Colonic mucosa (tissue), 4 donors: Measurements from ENCODE around the gene MIAT. TPM values are rescaled to one million over a fixed set of nuclear protein-coding genes. Genes with fewer than 3 reads are reported as not detected.

ENCODE experiments used
- DNase-seq: peaks from one replicate; pipeline ENCODE4 v3.0.0-alpha.2; 2020
- H3K27ac ChIP-seq: fragments of 200-600 bp; one replicate; pipeline ENCODE4 v1.8.0; 2021
- H3K27me3 ChIP-seq: fragments of 200-600 bp; one replicate; pipeline ENCODE4 v1.8.0; 2021
- H3K36me3 ChIP-seq: fragments of 200-600 bp; one replicate; pipeline ENCODE4 v1.8.0; 2021
- H3K4me1 ChIP-seq: fragments of 200-600 bp; one replicate; pipeline ENCODE4 v1.8.0; 2021; ENCODE audit warnings: mild to moderate bottlenecking
- H3K4me3 ChIP-seq: fragments of 200-600 bp; one replicate; pipeline ENCODE4 v1.8.0; 2021
- H3K9ac ChIP-seq, 2 donors: one replicate each; pipeline ENCODE4 v1.7.0; 2013; ENCODE audit warnings: control low read depth in 2 of 2, low read depth in 2 of 2, low read length in 2 of 2
- H3K9me3 ChIP-seq: fragments of 200-600 bp; one replicate; pipeline ENCODE4 v1.8.0; 2021
- intact Hi-C: fragments of 100-400 bp; cut with DNase I; formaldehyde crosslinking; loops from one replicate; pipeline ENCODE4 v1.14.1; 2022
- total RNA-seq, 2 donors: library from RNA; stranded (reverse); fragmentation: NEBNext Ultra II Directional in 1 of 2; extraction: Animal tissue kit (Norgen Biotek cat#: 25700) in 1 of 2; gene quantifications; one replicate each; pipeline ENCODE4 v1.2.1, GENCODE V29; 2021
- TF ChIP-seq, protein P1 (sequence below): fragments of 200-600 bp; IDR thresholded peaks from one replicate; pipeline ENCODE4 v1.8.0; 2022; ENCODE audit warnings: antibody characterized with exemption, mild to moderate bottlenecking
- donor health status: healthy.
- donor health status: DM: no; HTN: no; CAD: no.
- donor health status: DM: no; HTN: no; CAD: no.

MIAT gene
- total RNA-seq, 2 donors from 2014 or later: 1.5 to 1.8 TPM

DNA sequence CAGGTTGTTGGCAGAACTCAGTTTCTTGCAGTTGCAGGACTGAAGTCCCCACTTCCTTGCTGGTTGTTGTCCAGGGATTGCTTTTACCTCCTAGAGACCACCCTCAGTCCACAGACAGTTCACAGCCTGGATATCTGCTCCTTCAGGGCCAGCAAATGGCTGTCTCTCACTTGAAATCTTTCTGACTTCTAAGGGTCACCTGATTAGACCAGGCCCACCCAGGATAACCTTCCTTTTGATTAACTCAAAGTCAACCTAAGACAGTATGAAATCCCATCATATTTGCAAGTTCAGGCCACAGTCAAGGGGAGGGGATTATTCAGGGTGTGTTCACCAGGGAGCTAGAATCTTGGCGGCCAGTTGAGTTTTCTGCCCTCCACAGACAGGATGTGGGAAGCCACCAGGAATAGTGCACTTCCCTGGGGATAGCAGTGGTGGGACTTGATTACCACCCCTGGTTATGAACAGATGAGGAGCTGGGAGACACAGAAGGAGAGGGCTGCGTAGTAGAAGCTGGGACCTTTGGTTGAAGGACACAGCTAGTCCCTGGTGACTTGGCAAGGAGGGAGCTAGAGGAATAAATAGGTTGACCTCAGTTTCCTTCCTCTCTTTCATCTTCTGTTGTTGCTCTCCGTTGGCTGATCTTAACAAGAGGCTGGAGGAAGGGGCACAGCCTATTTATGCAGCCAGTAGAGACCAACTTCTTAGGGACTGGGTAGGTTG is 33.4 kb downstream of the MIAT start:
- Histone ChIP-seq H3K4me1 (no peaks in the 10 kb centered on the region), H3K4me3 (no peak overlapping the region), H3K27ac (no peak overlapping the region), H3K9ac (no peak overlapping the region), H3K27me3 (no peaks in the 10 kb centered on the region), H3K36me3 (no peaks in the 10 kb centered on the region), H3K9me3 (no peaks in the 10 kb centered on the region)
- TF ChIP-seq, protein P1, sequence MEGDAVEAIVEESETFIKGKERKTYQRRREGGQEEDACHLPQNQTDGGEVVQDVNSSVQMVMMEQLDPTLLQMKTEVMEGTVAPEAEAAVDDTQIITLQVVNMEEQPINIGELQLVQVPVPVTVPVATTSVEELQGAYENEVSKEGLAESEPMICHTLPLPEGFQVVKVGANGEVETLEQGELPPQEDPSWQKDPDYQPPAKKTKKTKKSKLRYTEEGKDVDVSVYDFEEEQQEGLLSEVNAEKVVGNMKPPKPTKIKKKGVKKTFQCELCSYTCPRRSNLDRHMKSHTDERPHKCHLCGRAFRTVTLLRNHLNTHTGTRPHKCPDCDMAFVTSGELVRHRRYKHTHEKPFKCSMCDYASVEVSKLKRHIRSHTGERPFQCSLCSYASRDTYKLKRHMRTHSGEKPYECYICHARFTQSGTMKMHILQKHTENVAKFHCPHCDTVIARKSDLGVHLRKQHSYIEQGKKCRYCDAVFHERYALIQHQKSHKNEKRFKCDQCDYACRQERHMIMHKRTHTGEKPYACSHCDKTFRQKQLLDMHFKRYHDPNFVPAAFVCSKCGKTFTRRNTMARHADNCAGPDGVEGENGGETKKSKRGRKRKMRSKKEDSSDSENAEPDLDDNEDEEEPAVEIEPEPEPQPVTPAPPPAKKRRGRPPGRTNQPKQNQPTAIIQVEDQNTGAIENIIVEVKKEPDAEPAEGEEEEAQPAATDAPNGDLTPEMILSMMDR: no peak
- no peak for DNase-seq
- intact Hi-C loops: no loop called here

DNA sequence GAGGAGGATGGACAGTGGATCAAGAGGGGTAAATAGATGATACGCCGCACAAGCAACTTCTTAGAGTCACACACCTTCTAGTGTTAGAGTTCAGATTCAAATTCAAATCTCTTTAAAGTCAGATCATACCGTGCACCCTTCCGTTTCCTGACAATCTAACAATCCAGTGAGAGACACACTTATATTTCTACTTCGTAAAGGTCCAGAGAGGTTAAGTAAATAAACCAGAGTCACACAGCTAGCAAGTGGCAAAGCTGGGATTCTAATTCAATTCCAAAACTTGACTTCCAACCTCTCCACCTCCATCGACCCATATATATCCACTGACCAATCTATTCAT is 34.0 kb downstream of the MIAT start:
- TF ChIP-seq, protein P1: no peak
- Histone ChIP-seq H3K9me3 (no peaks in the 10 kb centered on the region), H3K36me3 (no peaks in the 10 kb centered on the region), H3K9ac (no peak overlapping the region), H3K4me1 (no peaks in the 10 kb centered on the region), H3K4me3 (no peak overlapping the region), H3K27ac (no peak overlapping the region), H3K27me3 (no peaks in the 10 kb centered on the region)
- DNase-seq: no peak
- intact Hi-C loops: no loop called here

DNA sequence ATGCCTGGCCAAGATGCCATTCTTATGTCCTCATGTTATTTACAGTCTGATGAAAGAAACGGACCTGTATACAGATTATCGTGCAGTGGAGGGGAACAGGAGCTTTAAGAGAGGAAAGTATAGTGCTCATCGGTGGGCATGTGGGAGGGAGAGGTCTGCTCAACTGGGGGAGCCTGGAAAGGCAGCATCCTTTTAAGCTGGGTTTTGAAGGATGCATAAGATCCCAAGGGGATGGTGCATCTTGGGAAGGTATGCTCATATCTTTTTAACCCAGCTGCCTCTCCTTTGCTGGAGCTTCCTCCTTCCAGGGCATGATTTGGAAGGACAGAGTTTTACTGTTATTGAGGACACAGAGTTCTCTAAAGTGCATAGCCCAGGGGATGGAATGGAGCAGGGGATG is 34.8 kb downstream of the MIAT start:
- TF ChIP-seq, protein P1: no peak
- H3K27ac ChIP-seq: no peak overlapping the region
- no peaks in the 10 kb centered on the region for H3K9me3 ChIP-seq
- no peak overlapping the region for H3K4me3 ChIP-seq
- intact Hi-C loops: no loop called here
- H3K27me3 ChIP-seq: no peaks in the 10 kb centered on the region
- no peaks in the 10 kb centered on the region for H3K4me1 ChIP-seq
- H3K36me3 ChIP-seq: no peaks in the 10 kb centered on the region
- H3K9ac ChIP-seq: no peak overlapping the region
- DNase-seq: no peak

DNA sequence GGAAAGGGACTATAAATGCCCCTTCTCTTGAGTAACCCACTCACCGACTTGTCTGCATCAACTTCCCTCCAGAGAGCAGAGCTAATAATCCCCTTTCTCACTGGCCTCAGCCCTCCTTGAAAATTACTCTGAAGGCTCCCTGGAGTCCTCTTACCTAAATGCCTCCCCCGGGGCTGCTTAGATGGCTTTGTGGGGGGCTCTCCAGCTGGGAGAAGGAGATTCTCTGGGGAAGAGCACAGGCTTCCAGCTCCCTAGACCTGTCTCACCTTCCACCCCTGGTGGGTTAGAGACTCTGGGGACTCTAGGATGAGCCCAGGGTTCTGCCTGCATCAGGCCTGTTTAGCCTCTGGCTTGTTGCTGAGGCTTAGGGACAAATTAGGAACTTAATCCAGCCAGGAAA is 39.8 kb downstream of the MIAT start:
- no peak overlapping the region for H3K27ac ChIP-seq
- H3K9me3 ChIP-seq: no peaks in the 10 kb centered on the region
- intact Hi-C loops: no loop called here
- H3K4me1 ChIP-seq: no peaks in the 10 kb centered on the region
- no peaks in the 10 kb centered on the region for H3K27me3 ChIP-seq
- no peak for DNase-seq
- no peak overlapping the region for H3K4me3 ChIP-seq
- H3K9ac ChIP-seq: no peak overlapping the region
- no peaks in the 10 kb centered on the region for H3K36me3 ChIP-seq
- TF ChIP-seq, protein P1: no peak

DNA sequence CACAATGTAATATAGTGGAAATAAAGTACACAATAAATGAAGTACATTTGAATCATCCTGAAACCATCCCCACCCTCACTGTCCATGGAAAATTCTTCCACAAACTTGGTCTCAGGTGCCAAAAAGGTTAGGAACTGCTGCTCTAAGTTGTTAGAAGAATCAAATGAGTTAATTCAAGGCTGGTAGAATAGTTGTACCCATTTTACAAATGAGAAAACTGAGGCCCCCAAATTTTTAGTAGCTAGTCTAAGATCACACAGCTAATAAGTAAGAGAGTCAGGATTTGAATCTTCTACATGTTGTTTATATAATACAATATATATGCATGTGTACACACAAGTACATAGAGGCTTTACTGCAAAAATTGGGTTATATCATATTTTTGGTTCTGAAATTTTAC is 43.1 kb downstream of the MIAT start:
- intact Hi-C loops: no loop called here
- H3K4me1 ChIP-seq: no peaks in the 10 kb centered on the region

More for the DNA sequence above, 43.1 kb downstream of the MIAT start:
- no peaks in the 10 kb centered on the region for H3K36me3 ChIP-seq
- H3K9ac ChIP-seq: no peak overlapping the region
- H3K4me3 ChIP-seq: no peak overlapping the region
- H3K27ac ChIP-seq: no peak overlapping the region
- H3K9me3 ChIP-seq: no peaks in the 10 kb centered on the region
- no peaks in the 10 kb centered on the region for H3K27me3 ChIP-seq
- TF ChIP-seq, protein P1: no peak
- DNase-seq: no peak
